DMS114 treated with DMSO at 0.1 percent for 48 hours (cell line): ENCODE measurements around the gene CSRP1.
"Not testable (repeated sequence)": the region's sequence is repeated elsewhere in the genome, so short reads cannot be mapped to it uniquely, and the experiment has no call there.

Source experiments
- DNase-seq: peaks from one replicate; lab custom pipeline; 2025; ENCODE audit not compliant: unreplicated experiment; lab: John Stamatoyannopoulos, UW

Gene CSRP1

DNA sequence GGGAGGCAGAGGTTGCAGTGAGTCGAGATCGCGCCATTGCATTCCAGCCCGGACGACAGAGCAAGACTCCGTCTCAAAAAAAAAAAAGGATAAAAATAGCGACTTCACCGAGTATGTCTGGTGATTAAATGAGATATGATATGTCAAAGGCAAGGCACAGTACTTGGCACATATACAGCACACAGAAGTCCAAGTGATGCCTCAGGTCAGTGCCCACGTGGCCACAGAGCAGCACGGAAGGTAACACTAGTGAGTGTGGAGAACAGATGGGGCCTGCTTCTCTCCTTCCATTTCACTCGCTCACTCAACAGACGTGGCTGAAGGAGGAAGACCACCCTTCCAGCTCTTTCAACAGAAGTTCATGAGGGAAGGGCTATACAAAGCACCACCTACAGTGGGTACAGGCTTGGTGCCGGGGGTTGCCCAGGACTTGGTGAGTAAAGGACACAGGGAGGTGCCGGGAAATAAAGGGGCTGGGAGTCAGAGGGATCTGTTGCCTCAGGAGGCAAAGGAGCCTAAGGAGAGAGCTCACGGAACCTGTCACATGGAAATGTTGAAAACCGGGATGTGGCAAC, 8.9 kb downstream of the CSRP1 start:
- no peak for DNase-seq

DNA sequence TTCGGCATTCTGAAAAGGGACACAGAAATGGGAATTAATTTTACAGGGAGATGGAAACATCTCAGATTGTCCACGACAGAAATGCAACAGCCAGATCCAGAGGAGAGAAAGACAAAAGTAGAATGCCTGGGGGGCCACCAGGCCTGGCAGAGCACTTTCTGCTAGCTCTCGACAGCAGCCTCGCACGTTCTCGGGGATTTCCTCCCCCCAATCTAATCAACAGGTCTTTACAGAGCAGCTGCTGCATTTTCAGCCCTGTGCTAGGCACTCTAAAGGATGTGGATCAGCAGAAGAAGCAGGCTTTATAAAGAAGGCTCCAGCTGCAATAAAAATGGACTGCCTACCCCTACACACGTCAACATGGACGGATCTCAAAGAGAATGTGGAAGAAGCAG, 10.6 kb downstream of the CSRP1 start:
- no peak for DNase-seq

DNA sequence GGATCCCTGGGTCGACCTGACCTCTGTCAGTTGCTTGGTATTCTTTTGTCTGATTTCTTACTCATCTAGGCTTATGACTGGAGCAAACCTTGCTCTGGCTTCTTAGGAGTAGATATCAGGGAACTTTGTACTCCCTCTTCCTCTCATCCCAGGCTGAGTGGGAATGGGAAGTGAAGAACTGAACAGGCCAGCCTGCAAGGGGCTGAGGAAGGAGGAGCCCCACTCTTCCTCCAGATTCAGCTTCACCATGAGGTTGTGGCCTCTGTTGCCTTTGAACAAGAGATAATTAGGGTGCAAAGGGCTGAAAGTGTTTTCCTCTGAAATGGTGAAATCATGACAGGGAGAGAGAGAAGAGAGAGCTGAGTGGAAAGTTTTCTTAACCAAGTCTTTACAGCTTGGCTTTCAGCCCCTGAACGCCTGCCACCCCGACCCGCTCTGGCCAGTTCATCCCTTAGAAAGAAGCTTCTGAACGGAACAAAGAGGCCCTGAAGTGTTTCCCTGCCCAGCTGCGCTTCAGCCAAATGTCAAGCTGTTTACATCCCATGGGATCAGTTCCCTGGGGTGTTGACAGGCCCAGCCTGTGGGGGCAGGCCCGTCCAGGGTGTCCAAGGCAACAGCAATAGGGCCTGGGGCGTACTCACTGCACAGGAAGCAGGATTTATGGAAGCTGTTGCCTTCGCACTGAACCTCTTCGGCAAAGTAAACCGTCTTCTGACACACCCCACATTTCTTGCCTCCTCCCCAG, 11.2 kb downstream of the CSRP1 start:
- DNase-seq = no peak

DNA sequence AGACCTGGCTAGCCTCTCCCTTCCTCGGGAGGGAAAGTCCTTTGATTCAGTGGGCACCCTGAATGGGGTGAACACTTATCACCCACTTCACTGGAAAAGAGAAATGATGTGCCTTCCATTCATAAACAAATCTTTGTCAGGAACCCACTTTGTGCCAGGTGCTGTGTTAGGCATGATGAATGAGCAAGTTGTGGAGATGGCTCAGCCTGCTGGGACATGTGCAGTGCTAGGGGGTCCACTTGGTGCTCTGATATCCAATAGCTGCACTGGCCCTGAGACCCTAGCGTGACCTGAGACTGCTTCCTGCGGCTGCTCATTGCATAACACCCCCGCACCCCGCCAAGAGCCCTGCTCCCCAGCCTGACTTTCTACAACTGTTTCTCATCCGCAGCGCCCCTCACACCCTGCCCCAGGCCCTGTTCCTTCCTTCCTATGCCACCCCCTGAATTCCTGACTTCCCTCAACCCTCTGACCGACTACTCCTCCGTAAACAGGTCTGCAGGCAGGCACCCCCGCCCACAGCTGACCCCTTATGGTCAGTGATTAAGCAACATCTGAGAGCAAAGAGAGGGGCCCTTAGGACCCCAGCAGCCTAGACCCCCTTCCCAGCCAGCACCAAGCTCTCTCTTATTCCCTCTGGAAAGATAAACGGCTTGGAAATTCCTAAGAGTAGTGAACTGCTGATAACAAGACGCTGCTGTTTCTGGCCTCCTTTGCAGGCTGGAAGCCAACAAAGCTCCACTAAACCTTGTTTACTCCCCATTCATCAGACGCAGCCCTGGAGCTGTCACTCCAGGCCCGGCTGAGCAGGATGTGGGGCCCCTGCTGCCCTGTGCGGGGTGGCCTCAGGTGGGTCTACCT, 12.9 kb downstream of the CSRP1 start:
- DNase-seq = no peak

DNA sequence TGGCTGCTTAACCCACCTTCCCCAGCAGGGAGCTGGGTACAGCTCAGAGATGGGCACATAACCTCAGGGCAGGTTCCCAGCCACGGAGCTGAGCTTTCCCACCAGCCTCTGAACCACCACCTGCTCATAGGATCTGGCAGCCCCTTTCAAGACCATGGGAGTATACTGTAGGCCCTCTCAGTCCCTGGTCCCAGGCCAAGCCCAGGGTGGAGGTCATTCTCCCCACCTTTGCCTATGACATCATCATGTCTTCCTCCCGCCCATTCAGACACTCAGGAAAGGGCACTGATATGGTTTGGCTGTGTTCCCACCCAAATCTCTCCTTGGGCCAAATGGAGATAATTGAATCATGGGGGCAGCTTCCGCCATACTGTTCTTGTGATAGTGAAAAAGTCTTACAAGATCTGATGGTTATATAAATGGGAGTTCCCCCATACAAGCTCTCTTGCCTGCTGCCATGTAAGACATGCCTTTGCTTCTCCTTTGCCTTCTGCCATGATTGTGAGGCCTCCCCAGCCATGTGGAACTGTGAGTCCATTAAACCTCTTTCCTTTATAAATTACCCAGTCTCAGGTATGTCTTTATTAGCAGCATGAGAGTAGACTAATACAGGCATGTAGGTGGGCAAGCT, 13.8 kb downstream of the CSRP1 start:
- DNase-seq = not testable (repeated sequence)

DNA sequence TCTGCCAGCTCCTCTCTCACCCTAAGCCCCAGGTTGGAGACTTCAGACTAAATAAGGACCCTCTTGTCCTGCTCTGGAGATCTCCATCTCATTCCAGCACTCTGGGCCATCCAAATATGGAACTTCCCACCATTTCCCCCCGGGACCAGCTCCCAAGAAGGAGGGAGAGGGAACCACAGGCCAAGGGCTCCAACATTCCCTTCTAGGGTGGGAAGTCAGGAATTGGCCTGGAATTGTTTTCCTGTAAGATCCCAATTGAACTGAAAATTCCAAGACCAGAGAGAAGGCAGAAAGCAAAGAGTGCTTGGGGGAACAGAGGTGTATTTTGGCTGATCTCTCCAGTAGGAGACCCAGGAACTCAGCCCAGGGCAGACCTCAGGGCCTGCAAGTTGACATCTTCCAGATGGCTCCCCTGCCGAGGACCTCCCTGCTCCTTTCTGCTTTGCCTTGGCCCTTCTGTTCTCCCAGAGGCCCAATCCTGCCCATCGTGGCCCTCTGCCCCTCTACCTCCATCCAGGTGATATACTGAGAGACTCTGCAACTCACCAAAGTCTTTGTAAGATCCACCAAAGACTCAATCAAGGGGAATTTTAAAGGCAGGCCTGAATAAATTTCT, 14.9 kb downstream of the CSRP1 start:
- no peak for DNase-seq

DNA sequence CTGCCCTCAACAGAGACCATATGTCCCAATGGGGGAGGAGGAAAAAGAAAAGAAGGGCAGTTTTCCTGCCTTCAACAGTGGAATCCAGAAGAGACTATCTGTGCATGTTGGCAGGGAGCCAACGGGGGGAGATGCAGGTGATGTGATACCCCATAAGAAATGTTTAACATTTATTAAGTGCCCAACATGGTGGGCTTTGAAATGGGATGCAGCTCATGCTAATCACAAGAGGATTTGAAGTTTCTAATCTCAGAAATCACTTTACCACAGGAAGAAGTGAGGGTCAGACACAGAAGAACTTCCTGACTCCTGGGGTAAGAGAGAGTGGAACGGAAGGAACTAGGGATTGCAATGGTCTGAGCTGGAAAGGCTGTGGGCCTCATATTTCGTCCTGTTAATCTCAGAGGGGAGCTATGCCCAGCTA, 16.2 kb downstream of the CSRP1 start:
- DNase-seq = no peak

DNA sequence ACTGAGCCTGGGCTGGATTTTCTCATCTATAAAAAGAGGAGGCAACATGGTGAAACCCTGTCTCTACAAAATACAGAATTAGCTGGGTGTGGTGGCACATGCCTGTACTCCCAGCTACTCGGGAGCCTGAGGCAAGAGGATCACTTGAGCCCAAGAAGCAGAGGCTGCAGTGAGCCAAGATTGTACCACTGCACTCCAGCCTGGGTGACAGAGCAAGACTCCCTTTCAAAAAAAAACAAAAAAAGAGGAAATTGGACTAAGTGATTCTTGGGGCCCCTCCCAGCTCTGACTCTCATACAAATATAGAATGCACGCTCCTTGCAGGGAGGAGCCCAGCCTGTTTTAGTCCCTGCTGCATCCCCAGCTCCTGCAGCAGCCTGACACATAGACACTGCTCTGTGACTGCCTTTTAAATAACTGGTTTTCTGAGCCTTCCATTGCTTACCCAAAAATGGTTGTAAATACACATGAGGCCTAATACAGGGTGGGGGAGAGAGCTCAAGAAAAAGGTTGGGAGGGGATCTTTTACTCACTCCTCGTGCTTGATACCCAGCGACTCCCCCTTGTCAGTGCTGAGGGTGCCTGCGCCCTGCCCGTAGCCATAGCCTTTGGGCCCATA, 17.2 kb downstream of the CSRP1 start:
- DNase-seq = no peak

DNA sequence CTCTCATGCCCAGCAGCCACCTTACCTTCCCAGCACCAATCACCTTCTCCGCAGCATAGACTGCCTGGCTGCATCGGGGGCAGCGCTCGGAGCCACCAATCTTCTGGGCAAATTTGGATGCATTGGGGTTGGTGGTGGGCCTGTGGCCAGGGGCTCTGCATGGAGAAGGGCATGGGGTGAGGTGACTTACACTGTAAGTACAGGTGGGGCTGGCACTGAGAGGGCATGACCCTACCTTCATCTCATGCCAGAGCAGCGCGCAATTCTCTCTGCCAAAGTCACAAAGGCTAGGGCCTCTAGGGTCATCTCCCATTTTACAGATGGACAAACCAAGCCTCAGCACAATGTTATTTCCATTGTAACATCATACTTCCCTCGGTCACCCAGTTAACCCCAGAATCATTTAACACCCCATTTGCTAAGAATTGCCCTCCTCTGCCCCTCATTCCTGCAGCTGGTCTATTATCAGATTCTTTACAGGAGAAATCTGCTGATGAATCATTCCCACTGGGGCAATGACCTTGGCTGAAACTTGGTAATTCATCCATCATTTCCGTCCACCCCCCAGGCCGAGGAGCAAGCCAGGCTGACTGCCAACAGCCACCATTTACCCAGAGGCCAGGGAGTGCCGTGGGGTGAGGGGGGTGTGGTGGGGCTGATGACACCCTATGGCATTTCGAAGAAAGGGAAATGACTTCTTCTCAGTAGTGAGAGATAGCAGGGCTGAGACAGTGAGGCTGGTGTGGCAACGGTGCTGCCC, 17.9 kb downstream of the CSRP1 start:
- no peak for DNase-seq

DNA sequence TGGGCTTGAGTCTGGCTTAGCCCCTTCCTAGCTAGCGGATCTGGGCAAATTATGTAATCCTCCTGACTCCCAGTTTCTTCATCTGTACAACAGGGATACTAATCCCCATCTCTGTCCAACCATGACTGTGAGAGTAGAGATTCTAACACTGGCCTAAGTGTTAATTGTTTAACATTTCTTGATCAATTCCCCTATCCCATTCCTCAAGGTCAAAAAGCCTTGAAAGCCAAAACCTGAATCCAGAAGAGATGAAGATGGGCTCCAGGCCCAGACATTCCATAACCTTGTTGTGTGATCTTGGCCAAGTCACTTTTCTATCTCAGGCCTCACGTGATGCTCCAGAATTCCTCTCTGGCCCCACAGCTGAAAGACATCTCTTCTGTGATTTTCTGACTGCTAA, 19.2 kb downstream of the CSRP1 start:
- no peak for DNase-seq

DNA sequence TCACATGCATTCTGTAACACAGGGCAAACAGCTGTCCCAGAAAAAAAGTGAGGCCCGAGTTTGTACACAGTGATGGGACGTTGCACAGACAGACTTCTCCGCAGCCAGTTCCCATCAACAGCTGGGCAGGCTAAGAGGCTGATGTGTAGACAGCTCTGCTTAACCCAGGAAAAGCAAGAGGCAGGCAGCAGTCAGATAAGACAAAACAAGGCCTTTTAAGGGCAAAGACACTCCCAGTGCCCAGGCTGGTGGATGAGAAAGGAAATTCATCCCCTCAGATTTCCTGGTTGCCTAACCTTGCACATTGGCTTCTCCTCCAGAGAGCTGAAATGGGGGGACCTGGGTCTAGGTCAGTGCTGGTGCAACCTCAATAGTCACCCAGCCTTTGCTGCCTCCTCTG, 20.7 kb downstream of the CSRP1 start:
- DNase-seq = no peak

DNA sequence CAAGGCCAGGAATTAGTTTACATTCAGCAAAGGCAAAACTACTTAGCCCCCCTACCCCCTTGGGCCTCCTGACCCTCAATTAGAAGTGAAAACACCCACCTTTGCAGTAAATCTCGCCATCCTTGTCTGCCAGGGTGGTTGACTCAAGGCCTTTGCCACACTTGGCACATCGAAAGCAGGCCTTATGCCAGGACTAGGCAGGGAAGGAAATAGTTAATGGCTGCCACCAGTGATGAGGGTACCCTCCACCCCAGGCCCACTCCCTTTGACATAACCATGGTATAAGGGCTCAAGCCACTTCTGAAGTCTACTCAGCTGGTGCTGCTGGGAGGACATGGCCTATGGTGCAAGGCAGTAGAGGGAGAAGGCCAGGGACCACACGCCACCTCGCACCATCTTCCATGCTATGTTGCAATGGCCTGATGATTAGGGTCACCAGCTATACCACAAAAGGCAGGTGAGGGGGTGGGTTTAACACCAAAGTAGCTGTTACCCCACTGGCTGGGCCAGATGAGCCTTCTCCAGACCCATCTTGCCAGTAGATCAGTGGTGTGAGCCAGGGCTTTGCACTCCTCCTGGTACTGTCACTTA, 21.6 kb downstream of the CSRP1 start:
- no peak for DNase-seq

DNA sequence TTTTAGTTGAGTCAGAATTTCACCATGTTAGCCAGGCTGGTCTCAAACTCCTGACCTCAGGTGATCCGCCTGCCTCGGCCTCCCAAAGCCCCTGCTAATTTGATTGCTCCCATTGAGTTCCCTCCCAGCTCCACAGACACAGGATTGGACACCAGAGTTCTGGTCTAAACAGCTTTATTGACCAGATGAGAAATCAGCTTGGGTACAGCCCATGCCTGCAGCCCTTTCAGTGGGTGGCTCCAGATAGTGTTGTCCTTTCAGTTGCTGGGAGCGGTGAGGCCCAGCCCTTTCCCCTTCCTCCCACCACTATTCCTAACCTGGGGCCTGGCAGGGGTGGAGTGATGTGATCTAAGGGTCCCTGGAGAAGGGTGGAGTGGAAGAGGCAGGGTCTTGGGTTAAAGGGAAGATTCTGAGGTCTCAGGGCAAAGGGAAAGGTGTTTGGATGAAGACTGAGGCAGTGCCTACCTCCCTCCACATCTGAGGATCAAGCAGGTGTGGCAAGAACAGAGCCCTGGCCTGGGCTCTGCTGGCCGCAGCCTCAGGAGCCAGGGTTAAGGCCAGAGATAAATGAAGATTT, 23.5 kb downstream of the CSRP1 start:
- DNase-seq = no peak

DNA sequence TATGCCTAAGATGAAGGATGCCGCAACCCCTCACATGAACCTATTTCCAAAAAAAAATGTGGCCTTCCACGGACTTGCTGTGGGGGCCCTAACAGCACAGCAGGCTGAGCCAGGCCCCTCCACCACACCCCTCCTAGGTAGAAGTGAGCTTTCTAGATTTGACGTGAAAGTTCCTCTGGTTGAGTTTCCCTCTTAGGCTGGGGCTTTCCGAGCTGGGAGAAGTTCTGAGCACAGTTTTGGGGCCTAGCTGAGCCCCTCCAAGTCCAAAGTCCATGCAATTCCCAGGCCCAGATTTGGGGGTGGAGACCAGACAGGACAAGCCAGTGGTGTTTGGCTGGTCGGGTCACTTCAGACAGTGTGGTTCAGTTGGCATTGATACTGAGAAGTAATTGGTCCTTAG, 24.2 kb downstream of the CSRP1 start:
- no peak for DNase-seq

DNA sequence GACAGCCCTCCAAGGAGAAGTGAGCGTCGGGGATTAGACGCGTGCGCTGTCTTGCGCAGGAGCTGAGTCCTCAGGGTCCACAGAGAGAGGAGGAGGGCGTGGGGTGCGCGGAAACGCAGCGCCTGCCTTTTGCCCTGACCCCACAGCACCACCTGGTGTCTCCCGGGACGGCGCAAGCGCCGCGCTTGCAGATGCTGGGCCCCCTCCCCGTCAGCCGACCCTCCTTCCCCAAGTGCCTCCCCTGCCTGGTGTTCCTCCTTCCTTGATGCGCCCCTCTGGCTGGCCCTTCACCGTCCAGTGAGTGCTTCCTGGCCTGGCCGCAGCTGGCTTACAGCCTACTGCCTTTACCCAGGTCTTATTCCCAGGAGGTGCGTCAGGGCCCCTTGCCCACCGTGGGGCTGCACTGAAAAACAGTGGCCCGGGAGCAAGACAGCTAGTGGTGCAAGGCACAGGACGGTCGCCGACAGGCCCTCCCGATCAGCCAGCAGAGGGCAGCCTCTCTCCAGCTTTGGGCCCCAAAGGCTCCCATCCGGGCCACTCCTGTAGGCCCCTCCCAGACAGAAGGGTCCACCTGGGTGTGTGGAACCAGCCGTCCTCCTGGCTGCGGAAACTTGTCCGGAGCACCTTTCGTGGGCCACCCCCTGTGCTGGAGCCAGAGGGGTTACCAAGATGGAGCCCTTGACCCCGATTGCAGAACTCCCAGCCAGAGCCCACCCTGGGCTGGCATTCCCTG, 25.0 kb downstream of the CSRP1 start:
- peak; percentile 77 for DNase-seq

DNA sequence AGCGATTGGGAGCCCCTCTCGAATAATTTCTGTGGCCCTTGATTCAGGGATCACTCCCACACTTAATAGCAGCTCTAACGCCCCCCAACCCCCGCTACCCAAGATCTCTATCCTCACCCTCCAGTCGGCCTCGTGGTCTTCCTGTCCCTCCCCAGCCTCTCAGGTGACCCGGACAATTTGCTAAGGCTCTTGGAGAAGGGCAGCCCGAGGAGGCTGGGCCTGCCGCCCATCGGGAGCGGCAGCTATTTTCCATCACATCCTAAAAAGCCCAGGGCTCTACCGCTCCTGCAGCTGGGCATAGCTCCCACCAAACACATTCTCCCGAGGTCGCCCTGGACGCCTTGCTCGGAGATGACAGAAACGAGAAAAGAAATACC, 25.9 kb downstream of the CSRP1 start:
- no peak for DNase-seq

DNA sequence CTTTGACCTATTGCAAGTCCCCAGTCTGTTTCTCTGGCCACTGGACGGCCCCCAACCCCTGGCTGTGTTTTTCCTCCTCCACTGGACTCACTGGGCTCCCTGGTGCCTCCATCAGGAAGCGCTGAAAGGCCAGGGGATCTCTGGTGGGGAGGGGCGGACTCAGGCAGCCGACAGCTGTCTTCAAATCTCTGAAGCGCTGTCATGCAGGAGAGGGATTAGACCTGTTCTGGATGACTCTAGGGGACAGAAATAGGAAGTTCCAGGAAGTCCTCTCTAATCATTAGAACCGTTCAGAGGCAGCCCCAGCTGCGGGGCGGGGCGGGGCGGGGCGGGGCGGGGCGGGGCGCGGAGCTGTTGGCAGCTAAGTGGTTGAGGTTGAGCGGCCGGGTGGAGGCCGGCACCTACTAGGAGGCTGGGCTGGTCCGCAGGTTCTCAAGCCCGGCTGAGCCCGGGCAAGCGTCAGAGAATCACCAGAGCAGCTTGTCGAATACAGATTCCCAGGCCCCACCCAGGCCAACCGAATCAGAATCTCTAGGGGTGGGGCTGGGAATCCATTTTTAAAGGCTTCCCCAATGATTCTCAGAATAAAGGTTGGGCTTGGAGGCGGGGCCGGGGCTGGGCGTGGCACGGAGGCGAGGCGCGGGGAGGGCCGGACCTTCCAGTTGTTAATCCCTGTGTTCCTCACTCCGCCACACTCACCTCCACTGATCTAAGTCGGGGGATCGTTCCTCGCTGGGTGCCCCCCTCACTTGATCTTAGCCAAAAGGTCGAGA, 26.5 kb downstream of the CSRP1 start:
- peak; percentile 36 for DNase-seq

DNA sequence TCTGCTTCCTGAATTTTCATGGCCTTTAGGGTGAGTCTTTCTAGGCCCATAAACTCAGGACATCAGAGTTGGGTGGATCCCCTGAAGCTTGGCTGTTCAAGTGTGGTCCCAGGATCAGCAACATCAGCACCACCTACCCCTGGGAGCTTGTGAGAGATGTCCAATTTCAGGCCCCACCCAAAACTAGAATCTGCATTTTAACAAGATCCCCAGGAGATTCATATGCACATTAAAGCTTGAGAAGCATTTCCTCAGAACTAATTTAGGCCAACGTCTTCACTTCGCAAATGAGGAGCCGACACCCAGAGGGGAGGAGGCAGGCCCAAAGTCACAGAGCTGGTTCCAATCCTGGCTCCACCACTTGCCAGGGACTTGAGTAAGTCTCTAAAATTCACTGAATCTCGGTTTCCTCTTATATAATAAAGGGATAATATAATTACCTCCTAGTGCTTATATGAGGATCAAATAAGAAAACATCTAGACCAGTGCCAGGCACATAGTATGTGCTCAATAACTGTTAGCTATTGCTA, 27.7 kb downstream of the CSRP1 start:
- no peak for DNase-seq
